SJCRH30 (cell line): Measurements from ENCODE around the gene GPRC5C. TPM values are rescaled to one million over a fixed set of nuclear protein-coding genes. Genes with fewer than 3 reads are reported as not detected.
"Not testable (repeated sequence)": the region's sequence is repeated elsewhere in the genome, so short reads cannot be mapped to it uniquely, and the experiment has no call there.

Source experiments
- DNase-seq, 2 experiments: peaks; one replicate each; pipeline ENCODE4 v3.0.0-alpha.2; 2015 to 2020
- H3K27ac ChIP-seq: fragments of 250-450 bp; sonication (Bioruptor Pico); 2 replicates; pipeline ENCODE4 v1.5.1; 2020; ENCODE audit warnings: mild to moderate bottlenecking, moderate library complexity
- H3K27me3 ChIP-seq: fragments of 250-450 bp; sonication (Bioruptor Pico); 2 replicates; pipeline ENCODE4 v1.5.1; 2020; ENCODE audit warnings: mild to moderate bottlenecking, moderate library complexity
- H3K36me3 ChIP-seq: fragments of 250-450 bp; sonication (Bioruptor Pico); 2 replicates; pipeline ENCODE4 v1.5.1; 2020; ENCODE audit warnings: mild to moderate bottlenecking, moderate library complexity
- H3K4me1 ChIP-seq: fragments of 250-450 bp; sonication (Bioruptor Pico); 2 replicates; pipeline ENCODE4 v1.5.1; 2020; ENCODE audit warnings: mild to moderate bottlenecking, moderate library complexity
- H3K4me3 ChIP-seq: fragments of 250-450 bp; sonication (Bioruptor Pico); 2 replicates; pipeline ENCODE4 v1.5.1; 2020; ENCODE audit warnings: mild to moderate bottlenecking, moderate library complexity
- H3K9me3 ChIP-seq: fragments of 250-450 bp; sonication (Bioruptor Pico); replicated peaks from 2 replicates; pipeline ENCODE4 v1.5.1; 2020; ENCODE audit warnings: mild to moderate bottlenecking, moderate library complexity
- total RNA-seq: library from RNA; depleted of rRNA; stranded (reverse); fragments of >200 nt; shearing (Covaris generic); gene quantifications from 2 replicates; pipeline ENCODE4 v1.2.3, GENCODE V29; 2014; rRNA removed

GPRC5C gene
- total RNA-seq, 1 experiment from 2014 or later: not detected

- DNase-seq: no peak
- Histone ChIP-seq H3K27me3 (peaks cover 20% of the 10 kb centered on the region), H3K27ac (no peak overlapping the region), H3K36me3 (no peaks in the 10 kb centered on the region), H3K4me1 (no peaks in the 10 kb centered on the region), H3K9me3 (peaks cover 13% of the 10 kb centered on the region), H3K4me3 (no peak overlapping the region)
Observed at GRCh38 chr17:74477411-74477810, 45.5 kb downstream of the GPRC5C start.

GRCh38 chr17:74478420-74479100 is 46.7 kb downstream of the GPRC5C start:
- H3K9me3 ChIP-seq: peaks cover 13% of the 10 kb centered on the region

GRCh38 chr17:74480290-74480689 is 48.4 kb downstream of the GPRC5C start:
- DNase-seq: no peak
- Histone ChIP-seq H3K27ac (no peak overlapping the region), H3K27me3 (peaks cover 26% of the 10 kb centered on the region), H3K9me3 (peaks cover 13% of the 10 kb centered on the region), H3K4me1 (no peaks in the 10 kb centered on the region), H3K36me3 (no peaks in the 10 kb centered on the region), H3K4me3 (no peak overlapping the region)

More at GRCh38 chr17:74478420-74479100, 46.7 kb downstream of the GPRC5C start:
- H3K27me3 ChIP-seq: peaks cover 26% of the 10 kb centered on the region
- H3K36me3 ChIP-seq: no peaks in the 10 kb centered on the region
- H3K27ac ChIP-seq: no peak overlapping the region
- H3K4me3 ChIP-seq: no peak overlapping the region
- no peaks in the 10 kb centered on the region for H3K4me1 ChIP-seq
- no peak for DNase-seq

- 0 out of 2 replicates have a peak, but pooled peaks cover 3% of the 10 kb centered on the region for H3K9me3 ChIP-seq
- H3K4me1 ChIP-seq: no peaks in the 10 kb centered on the region
- peaks cover 35% of the 10 kb centered on the region for H3K27me3 ChIP-seq
- H3K4me3 ChIP-seq: no peak overlapping the region
- DNase-seq: no peak
- no peaks in the 10 kb centered on the region for H3K36me3 ChIP-seq
- no peak overlapping the region for H3K27ac ChIP-seq
Observed at GRCh38 chr17:74481621-74482020, 49.7 kb downstream of the GPRC5C start.

- no peak overlapping the region for H3K27ac ChIP-seq
- H3K36me3 ChIP-seq: no peaks in the 10 kb centered on the region
- peaks cover 37% of the 10 kb centered on the region for H3K27me3 ChIP-seq
- no peak for DNase-seq
- no peaks in the 10 kb centered on the region for H3K4me1 ChIP-seq
- no peak overlapping the region for H3K4me3 ChIP-seq
- H3K9me3 ChIP-seq: no peaks in the 10 kb centered on the region
Observed at GRCh38 chr17:74484066-74484465, 52.2 kb downstream of the GPRC5C start.

GRCh38 chr17:74485022-74485743 is 53.3 kb downstream of the GPRC5C start:
- H3K27ac ChIP-seq: no peak overlapping the region
- peaks cover 35% of the 10 kb centered on the region for H3K27me3 ChIP-seq

GRCh38 chr17:74485841-74486240 is 54.0 kb downstream of the GPRC5C start:
- H3K27me3 ChIP-seq: peaks cover 35% of the 10 kb centered on the region

More at GRCh38 chr17:74485022-74485743, 53.3 kb downstream of the GPRC5C start:
- no peak for DNase-seq
- Histone ChIP-seq H3K4me3 (no peak overlapping the region), H3K36me3 (no peaks in the 10 kb centered on the region), H3K4me1 (no peaks in the 10 kb centered on the region), H3K9me3 (no peaks in the 10 kb centered on the region)

GRCh38 chr17:74488276-74488675 is 56.4 kb downstream of the GPRC5C start:
- H3K36me3 ChIP-seq, DNase-seq, H3K27ac ChIP-seq, H3K9me3 ChIP-seq, H3K4me3 ChIP-seq, H3K4me1 ChIP-seq: not testable (repeated sequence)
- H3K27me3 ChIP-seq: peaks cover 19% of the 10 kb centered on the region

More at GRCh38 chr17:74485841-74486240, 54.0 kb downstream of the GPRC5C start:
- H3K4me3 ChIP-seq: no peak overlapping the region
- H3K9me3 ChIP-seq: no peaks in the 10 kb centered on the region
- no peak overlapping the region for H3K27ac ChIP-seq
- no peaks in the 10 kb centered on the region for H3K4me1 ChIP-seq
- no peak for DNase-seq
- H3K36me3 ChIP-seq: no peaks in the 10 kb centered on the region

- Histone ChIP-seq H3K4me1 (no peaks in the 10 kb centered on the region), H3K27me3 (peaks cover 17% of the 10 kb centered on the region), H3K36me3 (no peaks in the 10 kb centered on the region), H3K27ac (no peak overlapping the region), H3K4me3 (no peak overlapping the region), H3K9me3 (no peaks in the 10 kb centered on the region)
- DNase-seq: no peak
Observed at GRCh38 chr17:74490716-74491115, 58.8 kb downstream of the GPRC5C start.

GRCh38 chr17:74491626-74492025 is 59.7 kb downstream of the GPRC5C start:
- Histone ChIP-seq H3K4me3 (no peak overlapping the region), H3K36me3 (no peaks in the 10 kb centered on the region), H3K4me1 (no peaks in the 10 kb centered on the region), H3K9me3 (no peaks in the 10 kb centered on the region), H3K27ac (no peak overlapping the region), H3K27me3 (peaks cover 10% of the 10 kb centered on the region; the same call in 1 of the 2 replicates)
- no peak for DNase-seq

GRCh38 chr17:74493331-74493833 is 61.5 kb downstream of the GPRC5C start:
- DNase-seq: peak; percentile 60 to 82
- H3K9me3 ChIP-seq: no peaks in the 10 kb centered on the region
- H3K36me3 ChIP-seq: no peaks in the 10 kb centered on the region
- no peak overlapping the region for H3K27ac ChIP-seq
- no peak overlapping the region for H3K4me3 ChIP-seq
- peaks cover 8% of the 10 kb centered on the region for H3K27me3 ChIP-seq
- no peaks in the 10 kb centered on the region for H3K4me1 ChIP-seq

Other genes starting within 250 kb of the GPRC5C start
- 5,758 and 5,854 TPM in 2 replicates for gene RPL38, start 228.4 kb upstream of the GPRC5C start, total RNA-seq
- 45.8 and 53.0 TPM in 2 replicates for gene TTYH2, start 218.5 kb upstream of the GPRC5C start, total RNA-seq
- gene DNAI2, start 157.9 kb upstream of the GPRC5C start, total RNA-seq: not detected in 2 replicates
- not detected in 2 replicates for gene KIF19, start 105.9 kb upstream of the GPRC5C start, total RNA-seq
- gene BTBD17, start 70.2 kb upstream of the GPRC5C start, total RNA-seq: not detected in 2 replicates
- not detected in 2 replicates for gene GPR142, start 64.6 kb upstream of the GPRC5C start, total RNA-seq
- not detected in 2 replicates for gene CD300A, start 34.5 kb downstream of the GPRC5C start, total RNA-seq
- gene CD300LB, start 99.4 kb downstream of the GPRC5C start, total RNA-seq: not detected in 2 replicates
- gene CD300C, start 114.0 kb downstream of the GPRC5C start, total RNA-seq: not detected in 2 replicates
- not detected in 2 replicates for gene CD300H, start 135.4 kb downstream of the GPRC5C start, total RNA-seq
- gene CD300LD, start 160.2 kb downstream of the GPRC5C start, total RNA-seq: not detected in 2 replicates
- 0.22 TPM in 1 of 2 replicates, not detected in the other for gene CD300E, start 191.7 kb downstream of the GPRC5C start, total RNA-seq